HG02973 (cell line): Measurements from ENCODE around the gene MCCD1.
"Not testable (repeated sequence)": the region's sequence is repeated elsewhere in the genome, so short reads cannot be mapped to it uniquely, and the experiment has no call there.

Experiments used
- ATAC-seq: cut with Tn5 transposase; IDR thresholded peaks from one replicate; pipeline ENCODE4 v1.9.1; 2021; ENCODE audit warnings: moderate library complexity; ENCODE audit not compliant: unreplicated experiment

The MCCD1 gene

DNA sequence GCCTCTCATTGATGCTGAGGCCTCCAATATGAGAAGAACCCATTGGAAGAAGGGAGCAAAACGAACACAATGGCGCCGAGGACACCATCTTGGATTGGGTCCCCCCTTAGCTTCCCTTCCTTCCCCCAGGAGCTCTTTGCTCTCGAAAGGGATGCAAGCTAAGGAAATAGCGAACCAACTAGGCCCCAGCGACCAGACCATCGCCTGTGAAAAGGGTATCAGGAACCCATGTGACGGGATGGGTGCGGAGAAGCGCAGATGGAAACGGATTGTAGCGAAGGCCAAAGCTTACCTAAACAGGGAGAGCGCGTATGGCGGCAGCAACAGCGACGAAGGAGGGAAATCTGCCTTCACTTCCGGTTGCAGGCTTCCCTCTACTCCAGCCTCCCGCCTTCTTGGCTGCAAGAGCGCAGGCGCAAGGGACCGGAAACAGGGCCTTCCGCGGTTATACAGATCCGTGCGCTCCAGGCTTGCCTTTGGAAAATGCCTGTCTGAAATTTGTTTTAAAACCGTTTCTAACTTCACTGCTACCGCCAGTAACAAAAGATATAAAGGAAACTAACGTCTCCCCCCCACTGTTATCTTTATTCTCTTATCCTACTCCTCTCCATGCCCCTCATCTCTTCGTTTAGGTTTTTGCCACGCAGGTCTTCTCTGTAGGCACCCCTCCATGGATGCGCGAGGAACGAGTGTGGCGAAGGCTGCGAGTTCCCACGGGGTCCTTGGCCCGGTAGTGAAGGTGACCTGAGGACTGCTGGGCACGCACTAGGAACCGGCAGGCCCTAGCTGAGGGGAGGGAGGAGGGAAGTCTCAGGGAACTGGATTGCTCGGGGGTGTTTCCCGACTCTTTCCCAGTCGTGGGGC is 13.1 kb downstream of the MCCD1 start, which contains the start of gene DDX39B:
TSS of gene DDX39B (minus strand) at position 346 of the 864 bp plus-strand sequence. CDS start 1,471 bp downstream, outside the sequence.
- peak; percentile 49 for ATAC-seq

- no peak for ATAC-seq
Measured at GRCh38 chr6:31543639-31544038, 14.9 kb downstream of the MCCD1 start.

GRCh38 chr6:31544676-31545075 is 15.9 kb downstream of the MCCD1 start:
- no peak for ATAC-seq

DNA sequence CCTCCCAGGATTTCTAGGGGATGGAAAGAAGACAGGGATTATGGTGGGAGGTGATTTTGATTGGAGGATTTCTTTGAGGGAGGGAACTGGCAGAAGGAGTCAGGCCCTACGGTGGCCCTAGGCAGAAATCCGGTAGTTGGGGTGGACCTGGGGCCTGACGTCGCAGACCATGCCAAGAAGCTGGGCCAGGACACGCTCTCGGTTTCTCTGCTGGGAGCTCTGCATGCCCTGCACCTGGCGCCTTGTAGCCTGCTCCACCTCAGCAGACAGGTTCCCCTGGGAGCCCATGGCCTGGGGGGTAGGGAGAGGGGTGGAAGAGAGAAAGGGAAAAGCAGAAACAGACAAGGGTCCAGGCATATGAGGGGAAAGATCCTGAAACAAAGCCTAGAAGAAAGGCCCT is 16.5 kb downstream of the MCCD1 start:
- ATAC-seq, result no peak

DNA sequence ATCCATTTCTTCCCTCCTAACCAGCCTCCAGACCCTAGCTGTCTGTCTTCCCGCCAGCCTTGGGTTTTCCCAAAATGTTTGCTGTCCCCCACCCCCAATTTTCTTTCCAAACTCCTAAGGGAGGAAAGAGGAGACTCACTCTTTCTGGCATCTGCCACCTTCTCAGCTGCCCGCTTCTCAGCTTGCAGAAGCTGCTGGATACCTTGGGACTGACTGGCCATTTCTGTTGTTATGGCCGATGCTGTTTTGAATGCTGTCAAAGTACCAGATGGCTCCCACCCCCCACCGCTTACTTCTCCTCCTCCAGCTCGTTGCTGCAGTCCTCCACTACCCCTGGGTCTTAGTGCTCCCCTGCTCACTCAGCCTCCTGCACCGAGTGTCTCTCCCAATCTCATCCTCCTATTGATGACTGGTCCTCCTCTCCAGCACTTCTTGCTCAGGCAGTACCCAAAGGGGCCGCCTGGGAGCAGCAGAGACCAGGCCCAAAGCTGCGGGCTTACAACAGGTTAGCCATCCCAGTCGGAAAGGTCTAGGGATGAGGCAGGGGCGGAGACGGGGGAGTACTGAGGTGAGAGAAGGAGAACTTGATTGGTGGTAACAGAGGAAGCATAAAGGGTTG is 17.7 kb downstream of the MCCD1 start, which contains the start of gene ATP6V1G2:
TSS of gene ATP6V1G2 (minus strand) at position 270 of the 619 bp plus-strand sequence. CDS start at position 221, 49 bp downstream.
- ATAC-seq, result no peak

GRCh38 chr6:31546958-31547726 is 18.4 kb downstream of the MCCD1 start, which contains the start of gene NFKBIL1:
Gene NFKBIL1, plus strand, starts transcription at chr6:31547608. Its CDS starts 87 bp downstream, at chr6:31547695.
- peak; percentile 43 for ATAC-seq

- ATAC-seq, result no peak
Measured at GRCh38 chr6:31547727-31548543, 19.2 kb downstream of the MCCD1 start.

DNA sequence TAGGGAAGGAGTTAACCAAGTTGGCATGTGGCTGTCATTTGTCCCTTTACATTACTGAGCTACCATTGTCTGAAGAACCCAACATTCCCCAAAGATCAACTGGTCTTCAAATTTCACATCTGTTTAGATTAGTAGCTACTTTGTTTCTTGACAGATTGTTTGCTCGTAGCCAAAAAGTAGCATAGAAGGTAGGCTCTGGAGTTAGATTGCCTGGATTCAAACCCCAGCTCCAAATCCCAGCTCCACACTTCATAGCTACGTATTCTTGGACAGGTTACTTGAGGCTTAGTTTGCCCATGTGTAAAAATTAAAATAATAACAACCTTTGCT is 19.7 kb downstream of the MCCD1 start:
- ATAC-seq, result no peak

GRCh38 chr6:31551371-31551770 is 22.6 kb downstream of the MCCD1 start:
- not testable (repeated sequence) for ATAC-seq

DNA sequence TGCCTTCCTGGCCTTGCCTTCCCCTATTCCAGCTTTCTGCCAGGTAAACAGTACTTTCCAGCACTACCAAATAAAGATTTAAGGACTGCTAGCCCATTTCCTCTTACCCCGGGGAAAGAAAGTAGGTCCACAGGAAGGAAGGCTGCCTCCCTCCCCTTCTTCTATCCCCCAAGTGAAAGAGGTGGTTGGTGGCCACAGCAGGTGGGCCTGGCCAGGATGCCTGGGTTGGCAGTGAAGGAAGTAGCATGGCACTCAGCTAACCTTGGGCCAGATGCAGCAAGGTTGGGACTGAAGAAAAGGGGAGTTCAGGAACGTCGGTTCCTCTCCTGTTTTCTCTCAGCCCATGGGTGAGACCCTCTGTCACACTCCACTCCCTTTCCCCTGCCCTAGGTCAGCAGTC is 27.5 kb downstream of the MCCD1 start:
- ATAC-seq, result no peak

DNA sequence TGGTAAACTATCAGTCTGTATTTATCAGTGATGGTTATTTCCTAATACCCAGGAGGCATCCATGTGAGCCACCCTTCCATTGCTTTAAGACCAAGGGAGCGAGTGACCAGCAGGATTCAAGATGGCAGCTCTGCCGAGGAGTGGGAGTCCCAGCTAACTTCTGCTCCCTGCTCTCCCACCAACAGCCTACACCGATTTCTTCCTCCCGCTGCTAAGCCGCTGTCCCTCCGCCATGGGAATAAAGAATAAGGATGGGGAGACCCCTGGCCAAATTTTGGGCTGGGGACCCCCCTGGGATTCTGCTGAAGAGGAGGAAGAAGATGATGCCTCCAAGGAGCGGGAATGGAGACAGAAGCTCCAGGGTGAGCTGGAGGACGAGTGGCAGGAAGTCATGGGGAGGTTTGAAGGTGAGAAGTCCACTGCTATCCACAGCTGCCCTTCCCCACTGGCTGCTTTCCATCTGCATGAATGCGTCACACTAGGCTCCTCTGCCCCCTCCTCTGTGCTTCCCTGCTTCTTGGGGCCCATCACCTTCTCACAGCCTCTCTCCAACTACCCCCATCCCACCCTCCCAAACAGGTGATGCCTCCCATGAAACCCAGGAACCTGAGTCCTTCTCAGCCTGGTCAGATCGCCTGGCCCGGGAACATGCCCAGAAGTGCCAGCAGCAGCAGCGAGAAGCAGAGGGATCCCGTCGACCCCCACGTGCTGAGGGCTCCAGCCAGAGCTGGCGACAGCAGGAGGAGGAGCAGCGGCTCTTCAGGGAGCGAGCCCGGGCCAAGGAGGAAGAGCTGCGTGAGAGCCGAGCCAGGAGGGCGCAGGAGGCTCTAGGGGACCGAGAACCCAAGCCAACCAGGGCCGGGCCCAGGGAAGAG is 28.9 kb downstream of the MCCD1 start:
- ATAC-seq, result no peak

GRCh38 chr6:31558318-31558625 is 29.5 kb downstream of the MCCD1 start:
- no peak for ATAC-seq

GRCh38 chr6:31558631-31559500 is 30.1 kb downstream of the MCCD1 start:
- no peak for ATAC-seq

DNA sequence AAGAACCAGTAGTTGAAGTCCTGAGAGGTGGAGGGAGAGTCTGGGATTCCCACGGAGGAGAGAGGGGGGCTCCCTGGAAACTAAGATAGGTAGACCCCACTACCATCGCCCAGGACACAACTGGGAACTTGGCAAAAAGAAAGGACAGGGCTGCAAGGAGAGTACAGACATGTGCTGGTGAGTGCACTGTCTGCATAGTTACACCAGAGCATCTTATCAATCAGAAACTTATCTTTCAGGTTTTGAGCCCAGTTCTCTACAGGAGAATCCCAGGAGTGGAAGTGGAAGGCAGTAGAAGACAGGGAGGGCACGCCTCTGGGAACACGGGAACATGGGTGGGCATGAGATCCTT is 30.8 kb downstream of the MCCD1 start:
- no peak for ATAC-seq

GRCh38 chr6:31559958-31560696 is 31.4 kb downstream of the MCCD1 start:
- ATAC-seq, result peak; percentile 50

- no peak for ATAC-seq
Measured at GRCh38 chr6:31560697-31561058, 31.9 kb downstream of the MCCD1 start.

DNA sequence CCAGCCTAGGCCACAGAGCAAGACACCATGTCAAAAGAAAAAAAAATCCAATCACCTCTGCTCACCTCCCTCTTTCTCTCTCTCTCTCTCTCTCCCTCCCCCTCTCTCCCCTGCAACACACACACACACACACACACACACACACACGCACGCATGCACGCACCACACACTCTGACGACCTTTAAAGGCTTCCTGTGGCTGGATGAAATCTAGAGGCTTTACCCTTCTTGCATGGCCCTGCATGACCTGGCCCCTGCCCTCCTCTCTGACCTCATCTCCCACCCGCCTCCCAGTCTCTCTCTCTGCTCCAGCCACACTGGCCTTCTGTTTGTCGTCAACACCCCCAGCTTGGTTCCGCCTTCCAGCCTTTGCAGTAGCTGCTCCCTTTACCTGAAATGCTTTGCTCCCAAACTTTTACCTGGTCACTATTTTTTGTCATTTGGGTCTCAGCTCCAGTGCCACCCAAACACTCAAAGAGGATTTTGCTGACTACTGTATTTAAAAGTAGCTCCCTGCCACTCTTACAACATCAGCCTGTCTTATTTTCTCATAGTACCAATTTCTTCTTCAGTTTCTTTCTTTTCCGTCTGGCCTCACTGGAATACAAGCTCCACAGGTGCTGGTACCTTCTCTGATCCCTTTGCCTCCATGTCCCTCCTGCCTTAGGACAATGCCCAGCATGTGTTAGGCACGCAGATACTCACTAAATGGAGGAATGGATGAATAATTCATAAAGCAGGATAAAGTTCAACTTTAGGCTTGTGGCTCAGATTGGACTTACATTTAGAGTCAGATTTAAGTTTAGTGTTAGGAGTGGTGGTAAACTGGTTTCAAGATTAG is 39.0 kb downstream of the MCCD1 start:
- ATAC-seq, result no peak
